ENCODE results near the gene NTRK3.

NTRK3 gene

GRCh38 chr15:88018869-88019641, 237.5 kb downstream of the NTRK3 start:
- no peak for ATAC-seq
- no peak for TF ChIP-seq ZFP30 (CRISPR knock-in tag; IDR thresholded peaks at IDR 0.05)

DNA sequence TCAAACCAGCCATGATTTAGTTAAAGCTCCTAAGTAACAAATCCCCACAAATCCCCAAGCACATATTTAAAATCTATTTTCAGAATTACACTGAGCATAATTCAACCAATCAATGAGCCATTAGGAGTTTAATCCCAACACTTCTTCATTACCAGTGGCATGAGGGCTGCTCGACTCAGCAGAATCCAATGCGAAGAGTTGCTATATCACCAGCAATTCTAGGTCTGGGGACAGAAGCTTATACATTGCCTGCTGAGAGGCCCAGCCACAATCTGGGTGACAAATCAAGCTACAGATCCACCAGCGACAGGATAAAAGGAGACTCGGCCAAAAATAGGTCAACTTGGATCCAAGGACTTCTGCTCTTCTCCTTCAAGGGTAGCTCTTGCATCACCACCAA, 238.8 kb downstream of the NTRK3 start:
- no peak for TF ChIP-seq TCF4 (CRISPR knock-in tag; IDR thresholded peaks at IDR 0.05; ENCODE audit: borderline replicate concordance)
- TF ChIP-seq TSHZ2 (CRISPR knock-in tag; IDR thresholded peaks at IDR 0.05): no peak
- TF ChIP-seq RARB (CRISPR knock-in tag; IDR thresholded peaks at IDR 0.05): no peak
- TF ChIP-seq CSRNP3 (CRISPR knock-in tag; IDR thresholded peaks at IDR 0.05): no peak
- TF ChIP-seq PPARA (CRISPR knock-in tag; IDR thresholded peaks at IDR 0.05; ENCODE audit: borderline replicate concordance): no peak
- TF ChIP-seq OSR1 (CRISPR knock-in tag; IDR thresholded peaks at IDR 0.05): no peak
- no peak for ATAC-seq

DNA sequence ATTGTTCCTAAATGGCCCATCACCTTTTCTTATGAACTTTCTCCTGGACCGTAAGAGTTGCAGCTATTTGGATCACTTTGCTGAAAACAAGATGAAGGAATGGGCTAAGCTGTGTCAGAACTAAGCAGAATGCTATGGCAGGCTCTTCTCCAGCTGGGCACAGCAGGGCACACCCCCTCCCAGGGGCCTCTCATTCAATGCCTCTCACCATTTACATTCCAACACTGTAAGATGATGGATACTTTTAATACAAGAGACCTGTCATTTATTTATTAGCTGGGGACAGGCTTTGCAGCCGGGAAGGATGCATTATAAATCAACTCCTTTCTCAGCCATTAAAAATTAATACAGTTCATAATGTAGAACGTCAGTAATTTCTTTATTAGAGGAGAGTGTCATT, 240.1 kb downstream of the NTRK3 start:
- no peak for ATAC-seq
- TF ChIP-seq, protein P1, sequence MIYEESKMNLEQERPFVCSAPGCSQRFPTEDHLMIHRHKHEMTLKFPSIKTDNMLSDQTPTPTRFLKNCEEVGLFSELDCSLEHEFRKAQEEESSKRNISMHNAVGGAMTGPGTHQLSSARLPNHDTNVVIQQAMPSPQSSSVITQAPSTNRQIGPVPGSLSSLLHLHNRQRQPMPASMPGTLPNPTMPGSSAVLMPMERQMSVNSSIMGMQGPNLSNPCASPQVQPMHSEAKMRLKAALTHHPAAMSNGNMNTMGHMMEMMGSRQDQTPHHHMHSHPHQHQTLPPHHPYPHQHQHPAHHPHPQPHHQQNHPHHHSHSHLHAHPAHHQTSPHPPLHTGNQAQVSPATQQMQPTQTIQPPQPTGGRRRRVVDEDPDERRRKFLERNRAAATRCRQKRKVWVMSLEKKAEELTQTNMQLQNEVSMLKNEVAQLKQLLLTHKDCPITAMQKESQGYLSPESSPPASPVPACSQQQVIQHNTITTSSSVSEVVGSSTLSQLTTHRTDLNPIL (CRISPR knock-in tag; IDR thresholded peaks at IDR 0.05; ENCODE audit: low read depth): no peak
- TF ChIP-seq, protein P2, sequence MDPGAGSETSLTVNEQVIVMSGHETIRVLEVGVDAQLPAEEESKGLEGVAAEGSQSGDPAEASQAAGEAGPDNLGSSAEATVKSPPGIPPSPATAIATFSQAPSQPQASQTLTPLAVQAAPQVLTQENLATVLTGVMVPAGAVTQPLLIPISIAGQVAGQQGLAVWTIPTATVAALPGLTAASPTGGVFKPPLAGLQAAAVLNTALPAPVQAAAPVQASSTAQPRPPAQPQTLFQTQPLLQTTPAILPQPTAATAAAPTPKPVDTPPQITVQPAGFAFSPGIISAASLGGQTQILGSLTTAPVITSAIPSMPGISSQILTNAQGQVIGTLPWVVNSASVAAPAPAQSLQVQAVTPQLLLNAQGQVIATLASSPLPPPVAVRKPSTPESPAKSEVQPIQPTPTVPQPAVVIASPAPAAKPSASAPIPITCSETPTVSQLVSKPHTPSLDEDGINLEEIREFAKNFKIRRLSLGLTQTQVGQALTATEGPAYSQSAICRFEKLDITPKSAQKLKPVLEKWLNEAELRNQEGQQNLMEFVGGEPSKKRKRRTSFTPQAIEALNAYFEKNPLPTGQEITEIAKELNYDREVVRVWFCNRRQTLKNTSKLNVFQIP (CRISPR knock-in tag; IDR thresholded peaks at IDR 0.05; ENCODE audit: borderline replicate concordance, low read depth): no peak

- TF ChIP-seq ARNTL (CRISPR knock-in tag; IDR thresholded peaks at IDR 0.05; ENCODE audit: borderline replicate concordance, low read depth) (no peak), SNAI2 (CRISPR knock-in tag; IDR thresholded peaks at IDR 0.05) (no peak), CSDC2 (CRISPR knock-in tag; IDR thresholded peaks at IDR 0.05) (no peak), ZC3H10 (CRISPR knock-in tag; IDR thresholded peaks at IDR 0.05) (no peak), ZFP3 (CRISPR knock-in tag; IDR thresholded peaks at IDR 0.05) (no peak), RARB (CRISPR knock-in tag; IDR thresholded peaks at IDR 0.05) (no peak), OSR1 (CRISPR knock-in tag; IDR thresholded peaks at IDR 0.05) (no peak), ZNF70 (CRISPR knock-in tag; IDR thresholded peaks at IDR 0.05) (no peak), TSHZ2 (CRISPR knock-in tag; IDR thresholded peaks at IDR 0.05) (no peak), TCF4 (CRISPR knock-in tag; IDR thresholded peaks at IDR 0.05; ENCODE audit: borderline replicate concordance) (no peak), BACH2 (CRISPR knock-in tag; IDR thresholded peaks at IDR 0.05; ENCODE audit: borderline replicate concordance) (no peak)
- no peak for ATAC-seq
Measured at GRCh38 chr15:88015228-88015860, 241.2 kb downstream of the NTRK3 start.

All from SK-N-SH treated with all-trans-retinoic acid at 6 μM for 48 hours (cell line).